ENCODE data around the gene PLAC1.

Gene PLAC1

DNA sequence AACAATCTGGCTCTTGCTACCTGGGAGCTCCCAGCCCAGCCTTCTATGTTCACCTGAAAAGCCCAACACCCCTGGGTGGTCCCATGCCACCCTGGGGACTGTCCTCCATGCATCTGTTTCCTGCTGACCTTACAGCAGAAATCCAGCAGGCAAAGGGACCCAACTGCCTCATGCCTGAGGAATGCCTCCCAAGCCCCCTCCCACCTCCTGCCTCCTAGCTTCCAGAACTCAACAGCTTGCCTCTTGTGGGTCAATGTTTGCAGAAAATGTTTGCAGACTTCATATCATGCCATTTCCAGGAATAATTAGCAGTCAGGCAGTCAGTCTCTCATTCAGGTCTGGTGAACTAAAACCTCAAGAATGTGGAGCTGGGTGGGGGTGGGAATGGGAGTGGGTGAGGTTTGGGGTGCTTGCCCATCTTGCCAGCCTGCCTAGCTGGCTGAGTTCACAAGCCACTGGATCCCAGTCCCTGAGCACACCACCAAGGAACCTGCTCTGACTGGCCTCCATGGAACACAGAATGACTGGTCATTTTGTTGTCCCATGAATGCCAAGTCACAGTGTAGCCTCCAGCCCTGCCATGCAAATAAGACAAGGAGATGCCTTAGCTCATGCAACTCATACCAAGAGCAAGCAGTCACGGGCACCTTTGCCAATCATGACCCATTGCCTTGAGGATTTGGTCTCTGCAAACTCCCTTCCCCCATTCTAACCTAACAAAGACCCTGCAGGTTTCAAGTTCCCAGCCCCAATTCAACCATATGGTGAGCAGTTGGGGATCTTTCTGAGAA is 12.1 kb upstream of the PLAC1 start:
- H3K4me3 ChIP-seq (ENCODE audit: low read depth, low read length), result no peak overlapping the region

DNA sequence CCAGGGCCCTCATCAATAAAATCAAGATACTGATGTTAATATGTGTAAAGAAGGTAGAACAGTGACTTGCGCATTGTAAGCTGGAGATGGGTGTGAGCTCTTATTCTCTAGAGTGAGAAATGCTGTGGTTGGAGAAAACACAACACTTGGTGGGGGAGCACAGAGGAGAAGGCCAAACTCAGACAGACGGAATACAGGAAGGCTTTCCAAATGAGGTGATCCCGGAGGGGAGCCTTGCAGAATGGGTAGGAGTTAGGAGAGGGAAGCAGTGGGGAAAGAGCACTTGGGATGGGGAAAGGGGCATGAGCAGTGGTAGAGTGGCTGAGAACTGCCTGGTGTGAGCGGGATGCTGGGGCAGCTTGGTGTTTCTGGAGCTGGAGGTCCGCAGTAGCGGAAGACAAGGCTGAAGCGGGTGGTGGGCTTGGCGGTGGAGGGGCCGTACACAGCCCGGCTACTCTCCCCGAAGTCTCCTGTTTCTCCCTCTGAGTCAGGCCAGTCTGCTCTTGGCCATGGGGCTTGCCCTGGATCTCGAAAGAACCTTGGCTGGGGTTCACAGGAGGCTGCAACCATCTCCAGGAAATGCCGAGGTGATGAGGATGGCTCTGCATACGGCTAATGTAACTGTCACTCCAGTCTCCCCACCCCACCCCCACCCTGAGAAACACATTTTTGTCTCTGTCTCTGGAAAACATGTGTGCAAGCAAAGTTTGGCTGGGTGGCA is 11.3 kb upstream of the PLAC1 start:
- no peak overlapping the region for H3K4me3 ChIP-seq (ENCODE audit: low read depth, low read length)

DNA sequence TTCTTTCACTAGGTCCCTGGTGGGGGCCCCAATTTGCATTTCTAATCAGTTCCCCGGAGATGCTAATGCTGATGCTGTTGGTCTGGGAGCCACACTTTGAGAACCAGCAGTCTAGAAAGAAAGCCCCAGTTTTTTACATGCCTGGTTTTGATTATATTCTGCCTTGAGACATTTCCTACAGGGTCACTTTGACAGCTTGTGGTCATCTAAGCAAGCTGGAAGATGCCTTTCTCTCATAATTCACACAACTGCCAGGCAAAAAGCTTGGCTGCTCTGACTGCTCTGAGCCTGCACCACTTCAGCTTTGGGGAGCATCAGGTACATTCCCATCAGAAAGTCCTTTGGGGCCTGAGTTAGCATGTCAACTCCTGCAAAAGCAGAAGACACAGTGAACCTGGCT is 5.9 kb upstream of the PLAC1 start:
- no peak overlapping the region for H3K4me3 ChIP-seq (ENCODE audit: low read depth, low read length)

DNA sequence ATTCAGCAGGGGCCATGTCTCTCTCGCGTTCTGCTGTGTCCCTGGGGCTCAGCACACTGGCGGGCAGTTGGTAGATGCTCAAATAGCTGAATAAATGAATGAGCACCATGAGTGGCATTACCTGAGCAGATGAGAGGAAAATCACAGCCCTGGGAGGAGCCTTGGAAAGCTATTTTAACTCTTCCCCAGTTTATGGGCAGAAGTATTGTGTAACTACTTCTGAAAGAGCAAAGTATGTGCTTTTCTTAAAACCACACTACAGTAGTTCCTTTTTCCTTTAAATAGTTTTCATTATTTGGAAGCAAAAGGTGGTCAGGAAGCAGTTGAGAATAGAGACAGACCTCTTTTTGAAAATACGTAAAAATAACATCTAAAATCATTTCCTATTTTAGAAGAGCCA is 3.0 kb upstream of the PLAC1 start:
- no peak overlapping the region for H3K4me3 ChIP-seq (ENCODE audit: low read depth, low read length)

DNA sequence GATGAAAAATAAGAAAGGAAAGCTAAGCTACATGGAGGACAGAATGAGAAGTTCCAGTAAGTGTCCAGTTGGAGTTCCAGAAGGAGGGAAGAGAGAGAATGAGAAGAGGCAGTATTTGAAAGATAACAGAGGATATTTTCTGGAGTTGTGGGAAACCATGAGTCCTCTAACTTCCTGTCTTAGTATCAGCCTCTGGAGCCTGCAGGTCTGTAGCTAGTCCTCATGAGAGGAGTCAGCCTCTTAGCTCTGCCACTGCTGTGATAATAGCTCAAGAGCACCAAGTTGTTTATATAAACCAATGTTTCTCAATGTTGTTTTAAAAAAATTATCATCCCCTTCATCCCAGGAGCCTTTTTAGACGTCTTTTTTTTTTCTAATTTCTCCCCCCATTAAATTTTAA is 2.4 kb upstream of the PLAC1 start:
- H3K4me3 ChIP-seq (ENCODE audit: low read depth, low read length), result no peak overlapping the region

DNA sequence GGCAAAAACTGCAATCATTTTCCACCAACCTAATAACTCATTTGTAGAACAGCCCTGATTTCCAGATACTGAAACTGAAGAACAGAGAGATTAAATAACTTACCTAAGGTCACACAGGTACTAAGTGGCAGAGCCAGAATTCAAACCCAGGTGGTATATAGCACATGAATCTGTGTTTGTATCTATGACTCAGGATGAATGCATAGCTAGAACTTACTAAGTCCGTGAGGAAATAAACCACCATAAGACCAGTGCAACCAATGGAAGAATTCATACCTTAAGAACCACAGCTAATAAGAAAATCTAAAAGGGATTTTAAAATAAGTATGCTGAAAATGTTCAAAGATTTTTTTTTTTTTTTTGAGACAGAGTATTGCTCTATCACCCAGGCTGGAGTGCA is 1.5 kb upstream of the PLAC1 start:
- no peak overlapping the region for H3K4me3 ChIP-seq (ENCODE audit: low read depth, low read length)

DNA sequence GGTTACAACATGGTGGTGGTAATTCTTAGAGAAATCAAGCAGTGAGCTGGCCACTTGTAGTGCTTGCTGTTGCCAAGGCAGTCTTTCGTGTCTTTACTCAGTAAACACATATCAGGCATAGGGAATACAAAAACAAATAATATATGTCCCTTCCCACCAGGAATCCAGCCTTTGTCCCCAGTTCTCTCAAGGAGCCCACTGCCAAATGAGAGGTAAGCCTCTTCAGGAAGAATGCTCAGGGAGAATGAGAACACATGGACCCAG is 421 bp upstream of the PLAC1 start:
- H3K4me3 ChIP-seq (ENCODE audit: low read depth, low read length), result no peak overlapping the region

DNA sequence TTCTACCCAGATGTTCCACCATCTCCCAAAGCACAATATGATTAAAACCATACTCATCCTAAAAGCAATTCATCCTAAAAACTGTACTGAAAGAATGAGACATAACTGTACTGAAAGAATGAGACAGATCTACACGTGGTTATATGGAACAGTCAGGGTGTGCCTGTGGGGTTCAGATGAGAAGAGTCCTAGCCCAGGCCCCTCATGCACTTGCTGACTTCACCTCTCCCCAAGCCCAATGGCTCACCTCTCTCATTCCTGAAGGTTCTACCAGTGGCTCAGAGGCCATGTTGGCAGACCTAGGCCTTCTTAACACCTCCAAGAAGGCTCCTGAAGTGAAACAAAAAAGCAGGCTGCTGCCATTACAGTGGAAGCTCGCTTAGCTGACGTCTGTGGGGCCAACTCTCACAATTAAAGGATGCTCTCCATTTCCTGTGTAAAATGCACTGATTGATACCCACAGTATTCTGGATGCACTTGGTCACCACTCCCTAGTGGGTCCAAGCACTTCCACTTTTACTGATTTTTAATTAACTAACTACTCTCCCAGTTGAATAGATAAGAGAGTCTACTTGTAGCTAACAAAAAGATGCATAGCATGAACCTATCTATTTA is 3.8 kb downstream of the PLAC1 start:
- no peak overlapping the region for H3K4me3 ChIP-seq (ENCODE audit: low read depth, low read length)

DNA sequence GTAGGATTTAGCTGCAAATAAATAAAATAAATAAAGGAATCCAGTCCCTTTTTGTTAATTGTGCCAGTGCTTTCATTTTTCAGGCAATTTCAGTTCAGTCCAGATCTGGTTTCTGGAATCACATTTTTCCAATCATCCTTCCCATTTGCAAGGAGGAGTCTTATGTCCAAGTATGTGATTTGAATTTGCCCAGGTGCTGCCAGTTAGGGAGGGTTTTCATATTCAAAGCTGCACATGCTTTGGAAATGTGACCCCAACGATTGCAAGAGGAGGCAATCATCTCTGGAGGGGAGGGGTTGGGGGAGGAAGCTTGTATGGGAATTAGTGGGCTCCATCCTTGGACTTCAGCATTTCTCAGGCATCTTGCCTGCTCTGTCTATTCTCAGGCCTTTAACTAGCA is 4.4 kb downstream of the PLAC1 start:
- no peak overlapping the region for H3K4me3 ChIP-seq (ENCODE audit: low read depth, low read length)

DNA sequence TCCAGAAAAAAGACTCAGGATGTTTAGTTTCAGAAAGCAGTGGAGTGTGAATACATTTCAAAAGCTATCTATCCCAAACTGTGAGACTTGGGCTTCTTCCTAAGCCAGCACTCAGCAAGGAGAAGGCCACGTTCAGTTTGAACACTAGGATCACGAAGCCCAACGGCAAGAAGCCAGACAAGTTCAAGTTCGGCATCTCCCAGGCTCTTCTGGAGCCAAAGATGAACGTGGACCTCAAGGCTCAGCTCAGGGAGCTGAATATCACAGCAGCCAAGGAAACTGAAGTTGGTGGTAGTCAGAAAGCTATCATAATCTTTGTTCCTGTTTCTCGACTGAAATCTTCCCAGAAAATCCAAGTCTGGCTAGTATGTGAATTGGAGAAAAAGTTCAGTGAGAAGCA is 7.6 kb downstream of the PLAC1 start:
- no peak overlapping the region for H3K4me3 ChIP-seq (ENCODE audit: low read depth, low read length)

DNA sequence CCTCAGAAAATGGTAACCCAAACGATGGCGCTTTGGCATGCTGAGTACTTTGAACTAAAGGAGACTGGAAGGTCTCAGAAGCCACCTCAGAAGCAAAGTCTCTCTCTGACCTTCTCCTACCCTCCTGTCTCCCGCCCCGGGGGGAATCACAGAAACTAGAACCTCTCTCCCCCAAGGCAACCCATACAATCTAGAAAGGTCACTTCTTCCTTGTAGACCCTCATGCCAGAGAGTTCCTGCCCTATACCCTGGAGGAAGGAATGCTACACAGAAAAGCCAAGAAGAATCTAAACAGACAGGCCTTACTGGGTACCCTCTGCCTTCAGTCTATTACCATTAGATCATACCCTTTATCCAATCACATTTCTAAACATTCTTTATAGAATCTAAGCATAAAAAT is 8.5 kb downstream of the PLAC1 start:
- no peak overlapping the region for H3K4me3 ChIP-seq (ENCODE audit: low read depth, low read length)

DNA sequence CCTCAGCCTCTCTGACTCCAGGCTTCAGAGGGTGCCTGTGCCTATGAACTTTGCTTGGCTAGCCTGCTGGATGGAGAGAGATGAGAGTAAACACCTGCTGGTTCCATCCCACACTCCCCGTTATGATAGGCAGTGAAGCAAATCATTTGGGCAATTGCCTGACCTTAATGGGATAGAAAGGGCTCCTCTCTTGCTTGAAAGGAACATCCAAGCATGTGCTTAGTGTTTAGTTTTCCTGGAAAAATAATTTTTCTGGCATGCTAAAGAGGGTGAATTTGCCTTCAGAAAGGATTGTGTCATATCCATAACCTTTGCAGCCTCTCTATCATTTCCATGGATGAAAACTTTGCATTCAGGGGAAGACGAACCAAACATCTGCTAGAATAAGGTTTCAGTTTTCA is 10.8 kb downstream of the PLAC1 start:
- no peak overlapping the region for H3K4me3 ChIP-seq (ENCODE audit: low read depth, low read length)

DNA sequence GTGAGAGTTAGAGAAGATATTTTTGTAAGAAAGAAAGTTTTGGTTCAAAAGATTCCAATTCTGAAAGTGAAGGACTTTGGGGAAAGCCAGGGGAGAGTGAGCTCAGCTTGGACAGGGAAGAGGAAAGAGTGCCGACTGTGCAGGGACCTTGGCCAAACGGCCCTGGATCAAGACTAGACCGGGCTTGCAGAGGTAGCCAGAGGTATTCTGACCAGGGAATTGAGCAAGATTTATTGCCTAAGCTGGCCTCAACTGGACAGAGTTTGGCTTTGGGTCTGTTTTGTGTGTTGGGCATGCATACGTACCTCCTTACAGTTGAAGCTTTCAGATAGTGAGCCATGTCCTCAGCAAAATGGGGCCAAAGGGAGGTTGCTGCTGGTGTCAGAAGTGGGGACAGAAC is 11.6 kb downstream of the PLAC1 start:
- no peak overlapping the region for H3K4me3 ChIP-seq (ENCODE audit: low read depth, low read length)

DNA sequence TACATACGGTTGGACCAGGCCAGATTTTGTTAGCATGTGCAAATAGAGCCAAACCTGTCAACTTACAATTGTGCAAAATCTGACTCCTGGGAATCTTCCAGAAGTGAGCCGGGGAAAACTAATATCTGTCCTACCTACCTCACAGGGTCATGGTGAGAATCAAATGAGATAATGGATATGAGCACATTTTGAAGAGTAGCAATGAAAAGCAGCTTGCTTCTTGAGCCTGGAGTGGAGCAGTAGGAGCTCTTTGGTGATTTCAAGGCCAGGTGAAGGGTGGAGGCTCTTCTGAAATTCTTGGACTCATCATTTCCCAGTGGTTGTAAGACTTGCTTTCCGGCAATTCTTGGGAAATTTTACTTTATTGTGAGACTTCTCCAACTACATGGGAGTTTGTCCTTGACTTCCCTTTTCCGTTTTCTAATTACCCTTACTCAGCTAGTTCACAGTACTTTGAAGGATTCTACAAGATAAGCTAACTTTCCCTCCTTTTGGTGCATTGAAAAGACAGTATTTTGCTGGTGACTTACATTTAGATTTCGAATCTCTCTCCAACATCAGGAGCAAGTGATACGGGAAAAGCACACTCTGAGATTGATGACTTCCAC is 12.2 kb downstream of the PLAC1 start:
- no peak overlapping the region for H3K4me3 ChIP-seq (ENCODE audit: low read depth, low read length)

DNA sequence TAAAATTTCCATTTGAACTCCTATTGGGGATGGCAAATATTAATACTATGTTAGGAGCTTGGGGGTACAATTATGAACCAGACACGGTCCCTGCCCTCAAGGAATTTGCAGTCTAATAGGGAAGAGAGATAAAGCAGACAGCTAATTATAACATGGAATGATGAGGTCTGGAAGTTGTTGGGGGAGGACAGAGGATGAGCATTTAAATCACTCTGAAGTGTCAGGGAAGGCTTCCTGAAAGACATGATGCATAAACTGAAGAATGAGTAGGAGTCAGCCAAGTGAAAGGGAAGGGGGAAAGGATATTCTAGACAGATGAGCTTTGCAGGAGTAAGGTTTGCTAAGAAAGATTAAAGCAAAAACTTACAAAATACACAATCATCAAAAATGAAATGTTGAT is 15.9 kb downstream of the PLAC1 start:
- no peak overlapping the region for H3K4me3 ChIP-seq (ENCODE audit: low read depth, low read length)

DNA sequence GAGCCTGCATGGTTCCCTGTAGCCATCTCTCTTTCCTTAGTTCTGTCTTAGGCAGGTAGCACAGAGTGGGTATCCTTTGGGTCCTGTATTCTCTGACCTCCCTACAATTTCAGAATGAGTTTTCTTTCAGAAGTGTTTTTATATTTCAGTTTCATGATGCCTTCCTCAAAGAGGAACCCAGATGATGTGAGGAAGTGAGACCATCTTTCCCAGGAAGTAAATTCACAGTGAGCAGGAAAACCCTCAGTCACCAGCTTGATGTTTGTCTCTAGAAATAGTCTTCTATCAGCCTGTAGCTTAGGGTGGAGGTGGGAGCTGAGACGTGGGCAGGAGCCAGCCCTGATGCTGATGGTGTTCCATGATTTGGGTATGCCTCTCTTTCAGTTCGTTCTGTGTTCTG is 16.9 kb downstream of the PLAC1 start:
- H3K4me3 ChIP-seq (ENCODE audit: low read depth, low read length), result no peak overlapping the region

DNA sequence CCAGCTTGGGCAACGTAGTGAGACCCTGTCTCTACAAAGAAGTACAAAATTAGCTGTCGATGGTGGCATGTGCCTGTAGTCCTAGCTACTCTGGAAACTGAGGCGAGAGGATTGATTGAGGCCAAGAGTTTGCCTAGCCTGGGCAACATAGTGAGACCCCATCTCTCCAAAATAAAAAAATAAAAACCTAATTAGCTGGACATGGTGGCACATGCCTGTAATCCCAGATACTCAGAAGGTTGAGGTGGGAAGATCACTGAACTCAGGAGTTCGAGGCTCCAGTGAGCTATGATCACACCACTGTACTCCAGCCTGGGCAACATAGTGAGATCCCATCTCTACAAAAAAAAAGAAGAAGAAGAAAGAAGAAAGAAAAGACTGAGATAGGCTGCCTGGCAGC is 17.4 kb downstream of the PLAC1 start:
- H3K4me3 ChIP-seq (ENCODE audit: low read depth, low read length), result no peak overlapping the region

DNA sequence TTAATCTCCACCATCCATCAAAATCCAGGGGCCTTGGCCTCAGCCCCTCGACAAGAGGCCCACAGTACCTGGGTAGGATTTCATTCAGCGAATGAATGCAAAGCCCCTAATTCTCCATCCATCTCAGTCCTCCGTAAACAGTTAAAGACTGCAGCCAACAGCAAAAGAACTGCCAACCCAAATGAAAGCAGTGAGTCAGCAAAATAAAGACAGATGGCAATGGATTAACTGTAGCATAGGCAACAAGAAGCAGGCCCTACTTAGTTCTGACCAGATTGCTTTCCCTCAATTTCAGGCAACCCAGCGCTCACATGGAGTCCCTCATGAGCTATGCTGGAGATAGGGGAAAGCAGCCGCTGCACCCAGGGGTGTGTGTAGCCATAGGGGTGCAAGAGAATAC is 21.4 kb downstream of the PLAC1 start:
- no peak overlapping the region for H3K4me3 ChIP-seq (ENCODE audit: low read depth, low read length)

DNA sequence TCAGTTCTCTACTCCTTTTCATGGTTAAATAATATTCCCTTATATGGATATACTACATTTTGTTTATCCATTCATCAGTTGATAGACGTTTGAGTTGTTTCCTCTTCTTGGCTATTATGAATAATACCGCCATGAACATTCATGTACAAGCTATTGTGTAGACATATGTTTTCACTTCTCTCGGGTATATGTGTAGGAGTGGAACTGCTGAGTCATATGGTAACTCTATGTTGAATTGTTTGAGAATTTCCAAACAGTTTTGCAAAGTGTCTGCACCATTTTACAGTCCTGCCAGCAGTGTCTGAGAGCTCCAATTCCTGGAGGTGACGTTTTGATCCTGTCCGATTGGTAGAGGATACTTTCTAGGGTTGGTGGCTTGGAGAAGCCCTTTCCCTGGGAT is 23.6 kb downstream of the PLAC1 start:
- H3K4me3 ChIP-seq (ENCODE audit: low read depth, low read length), result no peak overlapping the region

DNA sequence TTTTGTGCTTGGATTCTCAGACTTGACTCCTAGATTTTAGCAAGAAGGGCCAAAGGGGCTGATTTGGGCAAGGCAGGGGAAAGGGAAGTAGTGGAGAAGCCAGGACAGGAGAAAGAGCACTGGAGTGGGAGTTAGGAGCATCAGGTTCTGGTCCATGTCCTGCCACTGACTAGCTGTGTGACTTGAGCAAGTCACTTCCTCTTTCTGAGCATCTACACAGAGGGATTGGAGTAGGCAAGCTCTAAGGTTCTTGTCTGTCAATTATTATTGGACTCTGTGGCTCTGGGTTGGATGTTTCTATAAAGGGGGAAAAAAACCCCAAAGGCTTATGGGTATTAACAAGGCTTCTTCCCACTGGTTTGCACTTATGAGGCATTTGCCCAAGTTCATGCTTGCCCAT is 24.4 kb downstream of the PLAC1 start:
- no peak overlapping the region for H3K4me3 ChIP-seq (ENCODE audit: low read depth, low read length)

DNA sequence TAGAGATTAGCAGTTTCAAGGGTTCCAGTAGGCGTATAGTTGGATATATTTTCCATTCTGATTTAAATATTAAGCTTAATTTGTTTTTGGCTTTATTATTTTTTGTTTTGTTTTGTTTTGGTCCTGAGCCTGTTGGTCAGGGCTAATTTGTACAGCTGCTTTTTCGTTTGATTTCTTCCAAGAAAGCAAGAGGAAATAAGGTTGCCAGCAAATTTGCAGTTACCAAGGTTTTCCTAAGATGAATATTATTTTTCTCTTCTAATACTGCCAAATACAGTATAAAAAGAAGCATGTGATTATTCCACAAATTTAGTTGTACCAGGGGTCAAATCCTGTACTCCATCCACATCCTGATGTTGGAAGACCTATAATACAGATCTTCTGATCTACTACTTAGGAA is 24.9 kb downstream of the PLAC1 start:
- no peak overlapping the region for H3K4me3 ChIP-seq (ENCODE audit: low read depth, low read length)

DNA sequence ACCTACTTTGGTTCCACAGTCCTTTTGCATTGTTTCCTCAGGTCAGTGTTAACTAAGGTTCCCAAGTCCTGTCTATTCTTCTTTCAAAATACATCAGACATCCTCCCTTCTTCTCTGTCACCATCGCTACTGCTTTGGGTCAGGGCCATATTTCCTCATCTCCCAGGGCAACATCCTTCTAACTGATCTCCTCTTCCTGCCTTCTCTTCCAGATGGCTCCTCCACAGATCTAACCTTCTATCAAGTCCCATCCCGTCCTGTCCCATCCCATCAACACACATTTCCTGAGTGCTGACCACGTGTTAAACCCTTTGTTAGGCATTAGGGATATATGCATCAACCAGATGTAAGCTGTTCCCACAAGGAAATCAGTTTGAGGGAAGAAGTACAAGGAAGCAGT is 25.9 kb downstream of the PLAC1 start:
- H3K4me3 ChIP-seq (ENCODE audit: low read depth, low read length), result no peak overlapping the region
